Central memory CD8-positive, alpha-beta T cell (primary cell): Measurements from ENCODE around the gene TMEM59.
"Not testable (repeated sequence)": the region's sequence is repeated elsewhere in the genome, so short reads cannot be mapped to it uniquely, and the experiment has no call there.

Experiments
- ATAC-seq: fragments of 150-1000 bp; cut with Tn5 transposase; replicated peaks from 2 replicates; pipeline ENCODE4 v1.10.0; 2022; ENCODE audit warnings: mild to moderate bottlenecking, moderate FRiP score, moderate number of reproducible peaks; ENCODE audit not compliant: poor library complexity, severe bottlenecking; ENCODE audit errors: extremely low read depth
- DNase-seq, 2 donors: peaks; one replicate each; pipeline ENCODE4 v3.0.0; 2021; ENCODE audit warnings: low spot score in 2 of 2
- H3K27ac Mint-ChIP-seq: one replicate; pipeline ENCODE4 v1.8.0; 2022; ENCODE audit warnings: low read depth, mild to moderate bottlenecking, moderate library complexity, mixed read lengths
- H3K27me3 Mint-ChIP-seq: one replicate; pipeline ENCODE4 v1.8.0; 2022; ENCODE audit warnings: mixed read lengths
- H3K36me3 Mint-ChIP-seq: one replicate; pipeline ENCODE4 v1.8.0; 2022; ENCODE audit warnings: mild to moderate bottlenecking, moderate library complexity, mixed read lengths; ENCODE audit not compliant: insufficient read depth
- H3K4me1 Mint-ChIP-seq: one replicate; pipeline ENCODE4 v1.8.0; 2022; ENCODE audit warnings: mixed read lengths
- H3K4me3 Mint-ChIP-seq: one replicate; pipeline ENCODE4 v1.8.0; 2022; ENCODE audit warnings: mild to moderate bottlenecking, moderate library complexity, mixed read lengths
- H3K9me3 Mint-ChIP-seq: one replicate; pipeline ENCODE4 v1.8.0; 2022; ENCODE audit warnings: mixed read lengths

Gene TMEM59

GRCh38 chr1:54003750-54004480 is 49.1 kb downstream of the TMEM59 start:
- not testable (repeated sequence) for H3K9me3 Mint-ChIP-seq, H3K4me1 Mint-ChIP-seq, H3K4me3 Mint-ChIP-seq, DNase-seq, H3K36me3 Mint-ChIP-seq, H3K27ac Mint-ChIP-seq, ATAC-seq
- H3K27me3 Mint-ChIP-seq: peaks cover 24% of the 10 kb centered on the region

- ATAC-seq: no peak
- Mint-ChIP-seq H3K27me3 (peaks cover 18% of the 10 kb centered on the region), H3K4me1 (no peaks in the 10 kb centered on the region), H3K4me3 (no peak overlapping the region), H3K9me3 (no peaks in the 10 kb centered on the region), H3K27ac (no peak overlapping the region), H3K36me3 (no peaks in the 10 kb centered on the region)
- no peak for DNase-seq
These were observed 49.8 kb downstream of the TMEM59 start for GRCh38 chr1:54003249-54003646.

DNA sequence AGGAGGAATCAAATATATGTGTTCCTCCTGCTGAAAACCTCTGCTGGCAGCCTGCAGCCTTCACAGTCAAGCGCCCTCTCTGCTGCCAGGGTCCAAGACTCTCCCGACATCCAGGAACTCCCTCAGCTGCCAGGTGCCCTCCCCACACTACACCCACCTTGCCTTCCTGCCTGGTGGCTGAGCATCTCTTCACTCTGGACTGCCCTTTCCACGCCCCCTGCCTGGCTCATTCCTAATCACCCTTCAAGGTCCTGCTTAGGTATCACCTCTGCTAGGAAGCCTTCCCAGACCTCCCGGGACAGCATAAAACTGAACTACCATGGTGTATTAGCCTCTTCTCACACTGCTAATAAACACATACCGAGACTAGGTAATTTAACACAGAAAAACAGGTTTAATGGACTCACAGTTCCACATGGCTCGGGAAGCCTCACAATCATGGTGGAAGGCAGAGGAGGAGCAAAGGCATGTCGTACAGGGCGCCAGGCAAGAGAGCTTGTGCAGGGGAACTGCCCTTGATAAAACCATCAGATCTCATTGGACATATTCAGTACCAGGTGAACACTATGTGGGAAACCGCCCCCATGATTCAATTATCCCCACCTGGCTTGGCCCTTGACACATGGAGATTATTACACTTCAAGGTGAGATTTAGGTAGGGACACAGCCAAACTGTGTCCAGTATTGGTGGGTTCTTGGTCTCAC is 50.3 kb downstream of the TMEM59 start:
- ATAC-seq: no peak
- H3K4me3 Mint-ChIP-seq: no peak overlapping the region
- H3K27me3 Mint-ChIP-seq: peaks cover 18% of the 10 kb centered on the region
- no peaks in the 10 kb centered on the region for H3K4me1 Mint-ChIP-seq
- H3K27ac Mint-ChIP-seq: no peak overlapping the region
- no peak for DNase-seq
- H3K36me3 Mint-ChIP-seq: no peaks in the 10 kb centered on the region
- no peaks in the 10 kb centered on the region for H3K9me3 Mint-ChIP-seq

DNA sequence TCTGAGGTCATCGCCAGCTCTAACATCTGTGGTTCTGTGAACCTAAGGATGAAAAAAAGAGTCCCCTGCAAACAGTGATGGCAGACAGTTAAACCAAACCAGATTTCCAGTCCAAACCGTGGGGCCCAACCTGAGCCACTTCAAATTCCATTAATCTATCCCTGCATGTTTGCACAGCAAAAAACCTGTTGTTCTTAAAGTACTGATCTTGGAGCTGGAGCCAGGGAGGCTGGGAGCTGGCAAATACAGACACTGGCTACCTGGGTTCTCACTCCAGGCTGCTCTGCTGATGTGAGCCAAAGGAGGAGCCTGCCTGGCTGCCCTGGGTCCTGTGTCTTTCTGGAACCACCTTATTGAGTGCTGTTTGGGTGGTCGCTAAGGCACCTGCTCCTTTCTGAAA is 51.4 kb downstream of the TMEM59 start:
- DNase-seq: no peak
- Mint-ChIP-seq H3K27ac (no peak overlapping the region), H3K4me1 (no peaks in the 10 kb centered on the region), H3K27me3 (peaks cover 13% of the 10 kb centered on the region), H3K9me3 (no peaks in the 10 kb centered on the region), H3K36me3 (no peaks in the 10 kb centered on the region), H3K4me3 (no peak overlapping the region)
- ATAC-seq: no peak

DNA sequence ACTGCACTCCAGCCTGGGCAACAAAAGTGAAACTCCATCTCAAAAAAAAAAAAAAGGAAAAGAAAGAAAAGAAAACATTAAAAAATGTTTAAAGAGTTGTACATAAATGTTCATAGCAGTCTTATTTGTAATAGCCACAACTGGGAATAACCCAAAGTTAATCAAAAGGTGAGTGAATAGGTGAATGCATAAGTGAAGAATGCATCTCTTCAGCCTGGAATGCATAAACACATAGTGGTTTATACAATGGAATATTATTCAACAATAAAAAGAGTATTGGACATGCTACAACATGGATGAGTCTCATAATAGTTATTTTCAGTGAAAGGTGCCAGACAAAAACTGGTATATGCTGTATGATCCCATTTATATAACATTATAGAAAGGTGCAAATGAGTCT is 53.1 kb downstream of the TMEM59 start:
- no peaks in the 10 kb centered on the region for H3K4me1 Mint-ChIP-seq
- H3K27ac Mint-ChIP-seq: no peak overlapping the region

GRCh38 chr1:53998223-53998622 is 54.8 kb downstream of the TMEM59 start:
- no peak overlapping the region for H3K27ac Mint-ChIP-seq
- ATAC-seq (no peak), DNase-seq (no peak)
- no peaks in the 10 kb centered on the region for H3K36me3 Mint-ChIP-seq
- no peaks in the 10 kb centered on the region for H3K27me3 Mint-ChIP-seq
- no peaks in the 10 kb centered on the region for H3K4me1 Mint-ChIP-seq
- H3K4me3 Mint-ChIP-seq: no peak overlapping the region
- no peaks in the 10 kb centered on the region for H3K9me3 Mint-ChIP-seq

More for the DNA sequence above, 53.1 kb downstream of the TMEM59 start:
- DNase-seq (no peak), ATAC-seq (no peak)
- Mint-ChIP-seq H3K4me3 (no peak overlapping the region), H3K27me3 (no peaks in the 10 kb centered on the region), H3K9me3 (no peaks in the 10 kb centered on the region), H3K36me3 (no peaks in the 10 kb centered on the region)

DNA sequence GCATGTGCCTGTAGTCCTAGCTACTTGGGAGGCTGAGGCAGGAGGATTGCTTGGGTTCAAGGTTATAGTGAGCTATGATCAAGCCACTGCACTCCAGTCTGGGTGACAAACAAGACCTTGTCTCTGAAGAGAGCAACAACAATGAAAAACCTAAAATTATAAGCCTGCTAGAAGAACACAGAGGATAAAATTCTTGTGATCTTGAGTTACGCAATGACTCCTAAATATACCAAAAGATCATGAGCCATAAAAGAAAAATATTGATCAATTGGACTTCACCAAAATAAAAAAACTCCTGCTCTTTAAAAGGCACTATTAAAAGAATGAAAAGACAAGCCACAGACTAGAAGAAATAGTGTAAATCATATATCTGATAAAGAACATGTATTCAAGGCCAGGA is 57.3 kb downstream of the TMEM59 start:
- Mint-ChIP-seq H3K4me3 (no peak overlapping the region), H3K27ac (no peak overlapping the region), H3K9me3 (no peaks in the 10 kb centered on the region), H3K4me1 (no peaks in the 10 kb centered on the region), H3K36me3 (no peaks in the 10 kb centered on the region), H3K27me3 (no peaks in the 10 kb centered on the region)
- DNase-seq (no peak), ATAC-seq (no peak)

DNA sequence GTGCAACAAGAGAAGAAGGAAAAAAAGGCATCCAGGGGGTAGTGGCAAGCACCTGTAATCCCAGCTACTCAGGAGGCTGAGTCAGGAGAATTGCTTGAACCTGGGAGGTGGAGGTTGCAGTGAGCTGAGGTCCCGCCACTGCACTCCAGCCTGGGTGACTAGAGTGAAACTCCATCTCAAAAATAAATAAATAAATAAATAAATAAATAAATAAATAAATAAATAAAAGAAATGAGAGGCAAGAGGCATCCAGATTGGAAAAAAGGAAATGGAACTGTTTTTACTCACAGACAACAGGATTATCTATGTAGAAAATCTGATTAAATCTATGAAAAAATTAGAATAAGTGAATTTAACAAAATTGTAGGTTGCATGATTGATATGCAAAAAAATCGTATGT is 58.5 kb downstream of the TMEM59 start:
- not testable (repeated sequence) for H3K4me3 Mint-ChIP-seq, H3K27ac Mint-ChIP-seq, H3K4me1 Mint-ChIP-seq, H3K9me3 Mint-ChIP-seq, H3K36me3 Mint-ChIP-seq, ATAC-seq, H3K27me3 Mint-ChIP-seq, DNase-seq

GRCh38 chr1:53992085-53992874 is 60.7 kb downstream of the TMEM59 start:
- no peaks in the 10 kb centered on the region for H3K27me3 Mint-ChIP-seq
- ATAC-seq (no peak), DNase-seq (no peak)
- no peak overlapping the region for H3K27ac Mint-ChIP-seq
- H3K4me1 Mint-ChIP-seq: no peaks in the 10 kb centered on the region
- H3K4me3 Mint-ChIP-seq: no peak overlapping the region
- H3K36me3 Mint-ChIP-seq: no peaks in the 10 kb centered on the region
- H3K9me3 Mint-ChIP-seq: no peaks in the 10 kb centered on the region

DNA sequence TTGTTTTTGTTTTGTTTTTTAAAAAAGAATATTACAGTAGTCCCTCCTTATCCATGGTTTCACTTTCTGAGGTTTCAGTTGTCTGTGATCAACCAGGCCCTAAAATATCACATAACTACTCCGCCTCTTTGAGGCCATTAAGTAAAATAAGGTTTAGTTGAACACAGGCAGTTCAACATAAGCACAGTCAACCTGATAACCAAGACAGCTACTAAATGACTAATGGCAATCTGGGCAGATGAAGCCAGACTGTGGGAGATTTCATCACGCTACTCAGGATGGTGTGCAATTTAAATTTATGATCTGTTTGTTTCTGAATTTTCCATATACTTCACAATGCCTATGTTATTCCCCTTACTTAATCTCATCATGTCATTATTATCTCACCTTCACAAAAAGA is 65.1 kb downstream of the TMEM59 start:
- no peaks in the 10 kb centered on the region for H3K36me3 Mint-ChIP-seq
- no peaks in the 10 kb centered on the region for H3K27me3 Mint-ChIP-seq
- ATAC-seq: no peak
- H3K4me3 Mint-ChIP-seq: no peak overlapping the region
- H3K4me1 Mint-ChIP-seq: no peaks in the 10 kb centered on the region
- H3K27ac Mint-ChIP-seq: no peak overlapping the region
- no peaks in the 10 kb centered on the region for H3K9me3 Mint-ChIP-seq
- DNase-seq: no peak

GRCh38 chr1:53986458-53986857 is 66.5 kb downstream of the TMEM59 start:
- Mint-ChIP-seq H3K36me3 (no peaks in the 10 kb centered on the region), H3K27me3 (no peaks in the 10 kb centered on the region), H3K27ac (no peak overlapping the region), H3K4me3 (no peak overlapping the region), H3K9me3 (no peaks in the 10 kb centered on the region), H3K4me1 (no peaks in the 10 kb centered on the region)
- DNase-seq (no peak), ATAC-seq (no peak)

GRCh38 chr1:53984726-53985125 is 68.3 kb downstream of the TMEM59 start:
- no peak for ATAC-seq
- Mint-ChIP-seq H3K4me3 (no peak overlapping the region), H3K27ac (no peak overlapping the region), H3K9me3 (no peaks in the 10 kb centered on the region), H3K27me3 (peaks cover 5% of the 10 kb centered on the region), H3K36me3 (no peaks in the 10 kb centered on the region), H3K4me1 (no peaks in the 10 kb centered on the region)
- DNase-seq: no peak

- Mint-ChIP-seq H3K36me3 (no peaks in the 10 kb centered on the region), H3K27ac (no peak overlapping the region), H3K9me3 (no peaks in the 10 kb centered on the region), H3K4me1 (no peaks in the 10 kb centered on the region), H3K27me3 (peaks cover 11% of the 10 kb centered on the region), H3K4me3 (no peak overlapping the region)
- ATAC-seq: no peak
- no peak for DNase-seq
These were observed 70.3 kb downstream of the TMEM59 start for GRCh38 chr1:53982763-53983104.
